ES-I3 (cell line): ENCODE results near the gene CIC.

ENCODE experiments used
- H3K36me3 ChIP-seq: 2 replicates; pipeline ENCODE4 v1.6.1; 2013; ENCODE audit warnings: mild to moderate bottlenecking, low read length, control low read depth, moderate library complexity; ENCODE audit not compliant: insufficient read depth
- H3K4me1 ChIP-seq: 2 replicates; pipeline ENCODE4 v1.6.1; 2013; ENCODE audit warnings: mild to moderate bottlenecking, control low read depth, low read length; ENCODE audit not compliant: insufficient read depth
- H3K9ac ChIP-seq: 2 replicates; pipeline ENCODE4 v1.6.1; 2013; ENCODE audit warnings: low read depth, mild to moderate bottlenecking, low read length, moderate library complexity
- H3K9me3 ChIP-seq: 2 replicates; pipeline ENCODE4 v1.6.1; 2013; ENCODE audit warnings: mild to moderate bottlenecking, low read length, moderate library complexity; ENCODE audit not compliant: control insufficient read depth, insufficient read depth

The CIC gene

GRCh38 chr19:42282819-42283187 lies 13.8 kb downstream of the CIC start:
- Histone ChIP-seq H3K36me3 (0 out of 2 replicates have a peak, but pooled peaks cover 4% of the 10 kb centered on the region), H3K9me3 (no peaks in the 10 kb centered on the region), H3K4me1 (peaks cover 36% of the 10 kb centered on the region), H3K9ac (peak overlapping the region; percentile 53; the same call in 1 of the 2 replicates)

- Histone ChIP-seq H3K9me3 (no peaks in the 10 kb centered on the region), H3K4me1 (peaks cover 31% of the 10 kb centered on the region), H3K9ac (peak overlapping the region; percentile 53), H3K36me3 (0 out of 2 replicates have a peak, but pooled peaks cover 4% of the 10 kb centered on the region)
Measured at GRCh38 chr19:42283188-42284065, 14.4 kb downstream of the CIC start.

- H3K9me3 ChIP-seq: no peaks in the 10 kb centered on the region
- peaks cover 31% of the 10 kb centered on the region for H3K4me1 ChIP-seq
- peak overlapping the region; percentile 50 for H3K9ac ChIP-seq
- H3K36me3 ChIP-seq: 0 out of 2 replicates have a peak, but pooled peaks cover 4% of the 10 kb centered on the region
Measured at GRCh38 chr19:42284066-42284501, 15.0 kb downstream of the CIC start.

GRCh38 chr19:42284591-42285341 lies 15.7 kb downstream of the CIC start:
- no peaks in the 10 kb centered on the region for H3K9me3 ChIP-seq
- 0 out of 2 replicates have a peak, but pooled peaks cover 4% of the 10 kb centered on the region for H3K36me3 ChIP-seq
- peak overlapping the region; percentile 83; the same call in 1 of the 2 replicates for H3K9ac ChIP-seq
- peaks cover 26% of the 10 kb centered on the region for H3K4me1 ChIP-seq

GRCh38 chr19:42285541-42285941 lies 16.5 kb downstream of the CIC start:
- Histone ChIP-seq H3K4me1 (peaks cover 26% of the 10 kb centered on the region), H3K9ac (peak overlapping the region; percentile 83; the same call in 1 of the 2 replicates), H3K36me3 (0 out of 2 replicates have a peak, but pooled peaks cover 4% of the 10 kb centered on the region), H3K9me3 (no peaks in the 10 kb centered on the region)

- Histone ChIP-seq H3K36me3 (0 out of 2 replicates have a peak, but pooled peaks cover 4% of the 10 kb centered on the region), H3K4me1 (peaks cover 26% of the 10 kb centered on the region), H3K9ac (no peak overlapping the region), H3K9me3 (no peaks in the 10 kb centered on the region)
Measured at GRCh38 chr19:42285988-42286348, 16.9 kb downstream of the CIC start.

- Histone ChIP-seq H3K9ac (no peak overlapping the region), H3K36me3 (0 out of 2 replicates have a peak, but pooled peaks cover 4% of the 10 kb centered on the region), H3K9me3 (no peaks in the 10 kb centered on the region), H3K4me1 (peaks cover 29% of the 10 kb centered on the region)
Measured at GRCh38 chr19:42286349-42287016, 17.4 kb downstream of the CIC start.

- Histone ChIP-seq H3K4me1 (peaks cover 26% of the 10 kb centered on the region), H3K9ac (no peak overlapping the region), H3K36me3 (0 out of 2 replicates have a peak, but pooled peaks cover 4% of the 10 kb centered on the region), H3K9me3 (no peaks in the 10 kb centered on the region)
Measured at GRCh38 chr19:42287017-42287826, 18.2 kb downstream of the CIC start.

GRCh38 chr19:42287827-42288107 lies 18.7 kb downstream of the CIC start:
- Histone ChIP-seq H3K4me1 (peaks cover 22% of the 10 kb centered on the region), H3K9ac (no peak overlapping the region), H3K9me3 (no peaks in the 10 kb centered on the region), H3K36me3 (peaks cover 4% of the 10 kb centered on the region; the same call in 1 of the 2 replicates)

- peaks cover 4% of the 10 kb centered on the region; the same call in 1 of the 2 replicates for H3K36me3 ChIP-seq
- H3K4me1 ChIP-seq: peaks cover 16% of the 10 kb centered on the region
- H3K9ac ChIP-seq: no peak overlapping the region
- no peaks in the 10 kb centered on the region for H3K9me3 ChIP-seq
Measured at GRCh38 chr19:42288387-42288786, 19.3 kb downstream of the CIC start.

- Histone ChIP-seq H3K9me3 (no peaks in the 10 kb centered on the region), H3K36me3 (peaks cover 4% of the 10 kb centered on the region; the same call in 1 of the 2 replicates), H3K4me1 (peaks cover 16% of the 10 kb centered on the region), H3K9ac (no peak overlapping the region)
Measured at GRCh38 chr19:42288881-42289555, 20.0 kb downstream of the CIC start.

- no peaks in the 10 kb centered on the region for H3K9me3 ChIP-seq
- peaks cover 4% of the 10 kb centered on the region; the same call in 1 of the 2 replicates for H3K36me3 ChIP-seq
- H3K9ac ChIP-seq: no peak overlapping the region
- peaks cover 16% of the 10 kb centered on the region for H3K4me1 ChIP-seq
Measured at GRCh38 chr19:42289556-42290041, 20.5 kb downstream of the CIC start.

- Histone ChIP-seq H3K36me3 (peaks cover 4% of the 10 kb centered on the region; the same call in 1 of the 2 replicates), H3K4me1 (peaks cover 13% of the 10 kb centered on the region), H3K9me3 (no peaks in the 10 kb centered on the region), H3K9ac (no peak overlapping the region)
Measured at GRCh38 chr19:42290136-42290522, 21.1 kb downstream of the CIC start.
